IPS DF 19.7 (cell line): Measurements from ENCODE around the gene NRSN1.

Experiments
- DNase-seq: peaks from one replicate; pipeline ENCODE4 v3.0.0-alpha.2; 2013; ENCODE audit warnings: low read depth, low spot score

The NRSN1 gene, protein sequence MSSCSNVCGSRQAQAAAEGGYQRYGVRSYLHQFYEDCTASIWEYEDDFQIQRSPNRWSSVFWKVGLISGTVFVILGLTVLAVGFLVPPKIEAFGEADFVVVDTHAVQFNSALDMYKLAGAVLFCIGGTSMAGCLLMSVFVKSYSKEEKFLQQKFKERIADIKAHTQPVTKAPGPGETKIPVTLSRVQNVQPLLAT

DNA sequence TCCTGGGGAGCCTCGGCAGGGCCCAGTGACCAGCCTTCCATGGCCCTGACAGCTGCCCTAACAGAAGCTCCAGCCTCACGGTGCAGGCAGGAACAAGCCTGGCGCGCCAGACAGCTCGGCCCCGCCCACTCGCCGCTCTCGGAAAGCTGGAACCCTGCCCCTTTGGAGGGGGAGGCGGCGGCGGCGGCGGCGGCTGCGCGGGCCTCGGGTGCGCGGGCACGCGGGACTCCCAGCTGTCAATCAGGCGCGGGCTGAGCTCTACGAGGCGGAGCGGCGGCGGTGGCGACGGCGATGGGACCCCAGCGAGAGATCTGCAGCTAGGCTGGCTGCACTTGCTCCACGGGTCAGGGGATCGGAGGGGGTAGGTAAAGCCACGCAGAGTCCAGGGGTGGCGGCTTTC, at the start of gene NRSN1:
Gene NRSN1 (plus strand): TSS at position 236 of the 400 bp plus-strand sequence. CDS start 8,113 bp downstream, outside the sequence.
- peak; percentile 12 for DNase-seq

DNA sequence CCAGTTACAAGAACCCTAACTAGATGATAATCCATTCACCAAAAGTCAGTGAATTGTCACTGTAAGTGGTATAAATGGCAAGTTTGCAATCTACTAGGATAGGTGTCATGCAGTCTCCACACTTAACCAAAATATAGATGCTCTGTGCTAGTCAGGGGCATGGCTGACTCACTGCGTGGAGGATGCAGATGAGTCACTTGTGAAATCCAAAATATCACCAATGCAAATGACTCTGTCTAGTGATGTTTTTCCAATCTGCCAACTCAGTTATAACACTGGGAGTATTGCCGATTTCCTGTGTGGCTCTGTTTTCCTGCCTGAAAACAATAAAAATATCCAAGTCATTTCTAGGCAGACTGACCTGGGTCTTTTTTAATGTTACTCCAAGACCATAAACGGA, 47.8 kb upstream of the NRSN1 start:
- no peak for DNase-seq

DNA sequence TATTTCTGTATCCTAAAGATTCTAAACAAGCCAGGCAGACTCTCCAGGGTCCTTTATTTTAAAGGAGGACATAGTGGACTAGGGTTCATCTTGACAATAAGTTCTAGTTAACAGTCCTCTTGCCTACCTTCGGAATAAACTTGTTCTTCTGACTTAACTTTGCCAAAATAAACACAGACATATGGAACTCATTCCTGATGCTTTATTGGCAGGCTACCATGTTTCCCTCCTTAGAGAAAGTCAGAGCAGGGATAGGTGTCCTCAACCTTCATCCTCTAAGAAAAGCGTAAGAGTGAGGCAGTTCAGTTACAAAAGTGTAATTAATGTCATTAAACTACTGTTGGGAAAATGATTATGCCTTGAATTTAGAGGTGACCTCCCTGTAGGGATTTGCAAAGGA, 46.9 kb upstream of the NRSN1 start:
- no peak for DNase-seq

DNA sequence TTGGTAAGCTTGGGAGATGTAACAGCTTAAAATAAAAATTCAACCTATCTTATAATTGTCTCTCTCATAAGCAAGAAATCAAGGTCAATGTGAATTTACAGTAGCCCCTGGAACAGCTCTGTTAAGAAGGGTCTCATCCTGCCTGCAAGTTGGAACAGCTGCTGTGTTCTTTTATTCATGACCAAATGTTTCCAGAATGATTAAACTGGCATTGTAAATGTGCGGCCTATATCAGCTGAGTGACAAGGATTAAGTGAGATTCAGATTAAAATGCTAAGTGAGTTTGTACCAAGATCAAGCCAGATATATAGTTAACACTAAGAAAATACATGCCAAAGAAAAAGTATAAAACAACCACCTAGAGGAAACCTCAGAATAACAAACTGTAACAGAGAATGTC, 45.3 kb upstream of the NRSN1 start:
- DNase-seq: no peak

DNA sequence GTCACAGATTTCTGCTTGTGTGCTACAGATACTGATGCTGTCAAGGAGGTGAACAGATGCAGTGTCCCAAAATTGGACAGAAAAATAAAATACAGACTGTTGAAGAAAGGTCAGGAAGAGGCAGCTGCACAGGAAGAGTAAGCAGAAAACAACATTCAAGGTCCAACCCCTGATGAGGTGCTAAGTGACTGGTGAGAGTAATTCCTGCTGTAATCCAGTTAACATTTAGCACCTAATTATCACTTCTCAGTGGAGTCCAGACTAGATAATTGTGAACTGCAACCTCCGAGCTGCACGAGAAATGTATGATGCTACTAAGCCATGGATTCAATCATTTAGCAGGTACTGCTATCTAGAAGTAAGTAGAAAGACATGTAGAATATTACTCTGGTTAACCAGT, 36.3 kb upstream of the NRSN1 start:
- no peak for DNase-seq

DNA sequence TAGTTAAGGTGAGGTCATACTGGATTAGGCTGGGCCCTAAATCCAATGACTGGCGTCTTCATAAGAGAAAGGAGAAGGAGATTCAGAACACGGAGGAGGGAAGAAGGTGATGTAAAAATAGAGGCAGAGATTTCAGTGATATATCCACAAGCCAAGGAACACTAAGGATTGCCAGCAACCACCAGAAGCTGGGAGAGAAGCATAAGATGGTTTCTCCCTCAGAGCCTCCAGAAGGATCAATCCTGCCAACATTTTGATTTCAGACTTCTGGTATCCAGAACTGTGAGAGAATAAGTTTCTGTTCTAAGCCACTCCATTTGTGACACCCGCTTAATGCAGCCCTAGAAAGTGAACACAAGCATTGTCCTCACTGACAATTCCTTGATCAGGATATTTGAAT, 33.6 kb upstream of the NRSN1 start:
- no peak for DNase-seq

DNA sequence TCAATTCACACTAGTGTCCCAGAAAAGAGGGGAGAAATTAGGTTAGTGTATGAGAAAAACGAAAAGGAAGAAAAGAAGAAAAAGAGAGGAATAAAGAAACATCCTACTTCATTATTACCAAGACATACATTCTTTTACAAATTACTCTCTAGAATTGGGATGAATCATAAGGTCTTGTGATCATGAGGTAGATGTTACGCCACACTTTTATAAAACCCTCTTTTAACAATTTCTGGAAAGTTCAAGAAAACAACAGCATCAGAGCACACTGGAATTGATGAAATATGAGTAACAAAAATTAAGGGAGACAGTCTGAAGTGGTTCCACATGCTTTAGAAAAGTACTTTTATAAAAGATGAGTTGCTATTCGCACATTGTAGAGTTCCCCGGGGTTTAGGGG, 32.6 kb upstream of the NRSN1 start:
- DNase-seq: no peak

DNA sequence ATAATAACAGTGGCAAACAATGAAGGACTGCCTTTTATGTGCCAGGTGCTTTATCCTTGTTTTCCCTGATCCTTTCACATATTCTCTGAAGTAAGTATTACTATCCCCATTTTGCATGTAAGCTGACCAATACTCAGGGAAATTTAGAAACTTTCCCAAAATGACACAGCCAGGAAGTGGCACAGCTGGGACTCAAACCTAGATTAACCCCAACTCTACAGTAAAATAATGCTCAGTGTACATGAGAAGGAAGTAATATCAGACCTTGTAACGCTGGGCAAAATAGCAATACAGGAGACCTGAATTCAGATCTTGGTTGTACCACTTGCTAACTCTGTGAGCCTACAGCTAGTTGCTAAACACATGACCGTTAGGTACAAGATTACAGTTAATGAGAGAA, 26.8 kb upstream of the NRSN1 start:
- DNase-seq: no peak

DNA sequence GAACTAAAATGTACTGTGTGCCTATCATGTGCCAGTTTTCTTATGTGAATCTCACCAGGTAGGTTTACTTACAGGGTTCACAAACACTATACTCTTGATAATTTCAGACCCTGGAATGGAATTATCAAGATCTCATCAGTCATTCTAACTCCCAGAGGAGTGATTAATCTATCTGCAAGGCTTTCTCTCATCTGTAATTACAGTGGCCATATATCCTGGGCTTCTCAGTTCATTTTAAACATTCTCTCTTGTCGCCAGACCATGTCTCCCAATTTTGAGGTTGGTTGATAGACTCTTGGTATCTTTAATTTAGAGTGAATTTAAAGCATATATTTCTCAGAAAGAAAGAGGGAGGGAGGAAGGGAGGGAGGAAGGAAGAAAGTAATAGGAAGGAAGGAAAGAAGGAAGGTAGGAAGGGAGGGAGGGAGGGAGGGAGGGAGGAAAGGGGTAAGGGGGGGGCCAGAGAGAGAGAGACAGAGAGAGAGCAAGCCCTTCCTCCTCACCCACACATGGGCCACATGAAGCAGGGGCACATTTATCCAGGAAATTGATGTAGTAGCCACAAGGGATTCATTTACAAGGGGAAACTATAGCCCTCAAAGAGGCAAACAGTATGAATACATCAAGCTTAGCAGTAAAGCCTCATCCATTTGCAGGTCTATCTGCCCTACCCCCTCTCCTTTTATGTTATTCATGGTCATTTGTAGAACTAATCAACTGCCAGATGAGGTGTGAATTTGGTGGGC, 25.8 kb upstream of the NRSN1 start:
- no peak for DNase-seq

DNA sequence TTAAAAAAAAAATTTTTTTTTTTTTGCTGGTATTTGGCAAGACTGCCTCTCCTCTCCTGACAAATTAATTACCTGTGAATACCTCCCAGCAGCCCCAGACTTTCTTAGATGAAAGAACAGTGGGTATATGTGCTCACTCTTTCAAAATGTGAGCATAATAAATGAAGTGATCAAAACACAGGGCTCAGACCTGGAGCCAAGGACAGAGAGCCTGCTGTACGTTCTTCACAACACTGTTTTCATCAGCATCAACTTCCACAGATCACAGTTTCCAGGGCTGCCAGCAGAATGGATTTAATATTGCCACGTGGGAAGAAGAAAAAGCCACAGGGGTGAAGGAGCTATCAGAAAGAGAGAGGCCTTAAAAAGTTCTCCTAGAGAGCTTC, 25.3 kb upstream of the NRSN1 start:
- no peak for DNase-seq

DNA sequence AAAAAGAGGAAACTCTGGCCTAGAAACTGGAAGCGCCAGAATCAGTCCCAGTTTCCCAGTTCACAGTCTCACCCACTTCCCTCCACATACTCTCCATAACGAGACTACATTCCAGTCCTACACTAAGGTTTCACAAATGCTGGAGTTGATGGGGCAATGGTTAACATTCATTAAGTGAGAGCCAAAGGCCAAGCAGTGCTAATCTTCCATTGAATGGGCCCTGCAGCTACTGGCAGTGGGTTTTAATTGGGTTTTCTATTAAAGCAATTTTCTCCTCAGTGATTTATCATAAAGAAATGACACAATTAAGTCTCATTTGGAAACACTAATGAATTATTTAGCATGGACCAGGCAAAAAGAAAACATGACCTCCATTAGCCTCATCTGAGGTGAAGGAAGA, 20.8 kb upstream of the NRSN1 start:
- no peak for DNase-seq

DNA sequence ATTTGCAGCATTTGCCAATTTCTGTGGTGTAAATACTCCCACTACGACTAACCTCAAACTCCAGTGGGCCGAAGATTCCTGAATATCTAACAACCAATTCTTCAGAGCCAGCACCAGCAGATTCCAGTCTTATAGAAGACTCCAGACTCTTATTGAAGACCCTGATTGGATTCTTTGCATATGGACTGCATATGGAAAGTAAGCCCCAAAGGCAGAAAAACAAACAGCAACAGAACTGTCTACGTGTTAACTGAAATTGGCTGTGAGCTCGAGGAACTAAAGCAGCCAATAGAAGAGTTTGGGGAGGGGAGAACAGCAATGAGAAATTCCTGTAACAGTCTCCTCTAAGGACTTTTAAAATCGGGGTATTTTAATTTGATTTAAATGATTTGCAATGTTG, 19.7 kb upstream of the NRSN1 start:
- DNase-seq: no peak

DNA sequence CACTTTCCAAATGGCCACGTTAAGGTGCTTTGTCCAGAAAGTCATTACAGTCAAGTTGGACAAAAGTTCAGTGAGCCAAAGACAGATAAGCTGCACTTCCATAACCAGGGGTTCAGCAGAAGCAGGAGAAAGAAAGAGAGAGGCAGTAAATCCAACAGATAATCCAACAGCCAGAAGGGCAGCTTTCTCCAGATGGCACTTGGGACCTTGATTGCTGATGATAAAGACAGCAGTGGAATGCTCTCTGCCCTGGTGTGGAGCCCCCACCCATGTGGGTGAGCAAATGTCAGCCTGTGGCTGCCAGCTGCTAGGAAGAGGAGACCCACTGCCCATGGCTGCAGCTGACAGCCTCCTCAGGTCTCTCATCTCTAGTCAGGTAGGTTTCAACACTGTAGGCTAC, 18.7 kb upstream of the NRSN1 start:
- DNase-seq: no peak

DNA sequence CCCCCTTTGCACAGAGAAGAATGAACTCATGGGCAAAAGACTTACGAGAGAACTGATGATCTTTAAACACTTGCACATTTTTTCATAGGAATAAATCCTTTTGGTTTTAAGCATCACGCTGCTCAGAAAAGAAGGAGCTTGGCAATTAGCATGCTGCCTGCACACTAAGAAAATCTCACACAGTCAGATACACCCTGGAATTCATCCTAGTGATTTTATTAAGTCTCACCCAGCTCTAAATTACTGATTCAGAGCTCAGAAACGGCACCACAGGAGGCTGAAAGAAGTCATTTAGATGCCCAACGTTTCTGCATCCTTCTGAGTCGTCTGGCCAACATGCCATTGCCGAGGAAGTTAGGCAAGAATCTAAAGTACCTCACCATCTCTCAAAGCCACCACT, 18.0 kb upstream of the NRSN1 start:
- no peak for DNase-seq

DNA sequence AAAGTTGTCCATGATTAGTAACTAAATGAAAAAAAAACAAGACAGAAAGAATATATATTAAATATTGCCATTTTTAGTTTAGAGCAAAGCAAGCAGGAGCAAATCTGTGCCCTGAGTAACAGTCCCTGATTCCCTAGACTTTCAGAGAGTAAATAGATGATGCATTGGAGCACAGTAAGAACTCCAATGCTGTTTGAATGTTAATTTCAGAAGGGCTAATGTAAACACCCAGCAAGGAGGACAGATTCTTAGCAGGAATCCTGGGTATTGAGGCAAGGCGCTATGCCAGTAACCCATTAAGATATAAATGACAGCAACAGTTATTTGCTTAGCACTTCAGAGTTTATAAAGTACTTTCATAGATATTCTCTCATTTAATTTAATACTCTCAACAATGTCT, 15.6 kb upstream of the NRSN1 start:
- DNase-seq: no peak

DNA sequence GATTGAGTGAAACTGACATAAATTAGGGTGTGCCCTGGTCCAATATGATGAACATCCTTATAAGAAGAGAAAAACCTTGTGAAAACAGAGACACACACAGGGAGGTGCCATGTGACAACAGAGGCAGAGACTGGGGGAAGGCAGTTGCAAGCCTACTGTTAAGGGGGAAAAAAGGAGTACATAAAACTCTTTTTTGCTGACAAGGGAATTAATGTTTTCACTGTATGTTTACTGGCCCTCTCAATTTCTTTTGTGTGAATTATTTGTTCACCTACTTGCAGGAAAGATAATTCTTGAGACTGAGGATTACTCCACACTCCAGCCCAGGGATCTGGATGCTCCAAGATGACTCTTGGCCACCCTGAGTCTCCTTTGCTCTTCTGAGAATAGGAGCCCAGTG, 12.1 kb upstream of the NRSN1 start:
- no peak for DNase-seq

DNA sequence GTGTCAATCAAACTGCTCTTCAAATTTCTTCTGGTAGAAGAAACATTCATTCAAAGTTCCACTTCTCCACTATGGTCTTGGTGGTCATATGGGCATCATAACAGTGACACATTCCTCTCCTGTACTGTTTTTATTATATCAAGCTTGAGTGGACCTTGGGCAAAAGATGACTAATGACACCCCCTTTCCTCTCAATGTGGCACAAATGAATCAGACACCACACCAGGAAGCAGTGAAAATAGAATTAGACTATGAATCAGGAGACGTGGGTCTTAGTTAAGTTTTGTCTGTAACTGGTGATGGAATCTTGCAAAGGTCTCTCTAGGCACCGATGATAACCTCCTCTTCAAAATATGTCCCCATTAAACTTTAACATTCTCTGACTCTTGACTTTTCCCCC, 9.0 kb upstream of the NRSN1 start:
- DNase-seq: no peak

DNA sequence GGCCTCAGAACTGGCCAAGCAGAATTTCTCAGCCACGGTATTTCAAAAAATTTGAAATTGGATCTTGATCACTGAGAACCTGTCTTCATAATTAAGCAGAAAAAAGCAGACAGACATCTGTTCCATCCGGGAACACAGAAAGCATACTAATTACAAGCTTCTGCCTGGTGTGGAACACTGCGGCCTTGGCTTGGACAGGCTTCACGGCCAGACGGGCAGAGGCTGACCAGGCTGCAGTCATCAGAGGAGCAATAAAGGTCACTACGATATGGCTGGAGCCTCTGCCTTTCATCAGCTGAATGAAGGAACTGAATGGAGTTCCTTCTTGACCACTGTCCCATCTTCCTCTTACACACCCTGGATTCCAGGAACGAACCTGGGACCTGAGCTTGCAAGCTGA, 3.9 kb upstream of the NRSN1 start:
- DNase-seq: no peak

DNA sequence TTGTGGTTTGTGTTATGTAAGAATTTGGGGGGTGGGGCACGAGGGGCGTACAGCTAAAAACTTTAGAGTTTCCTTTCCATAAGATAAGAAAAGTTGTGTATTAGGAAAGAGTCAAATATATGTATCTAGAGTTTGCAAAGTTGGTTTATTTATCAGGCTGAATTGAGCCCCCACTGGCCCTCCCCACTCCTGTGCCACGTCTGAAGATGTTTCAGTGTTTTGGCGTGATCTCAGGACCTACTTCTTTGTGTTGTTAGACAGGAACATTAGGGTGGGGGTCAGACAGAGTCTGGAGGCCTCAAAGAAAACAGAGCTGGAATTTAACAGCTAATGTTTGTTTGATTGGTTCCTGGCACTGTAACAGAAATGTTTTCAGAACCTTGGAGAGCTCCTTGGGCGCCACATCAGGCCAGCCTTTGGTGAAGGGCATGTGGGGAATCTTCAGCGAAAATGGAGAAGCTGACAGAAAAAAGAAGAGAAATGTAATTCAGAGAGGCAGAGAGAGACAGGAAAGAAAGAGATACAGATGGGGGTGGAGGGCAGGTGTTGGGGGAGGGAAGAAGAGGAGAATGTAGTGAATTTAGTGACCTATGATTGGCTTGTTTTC, 674 bp downstream of the NRSN1 start:
- DNase-seq: peak; percentile 48

DNA sequence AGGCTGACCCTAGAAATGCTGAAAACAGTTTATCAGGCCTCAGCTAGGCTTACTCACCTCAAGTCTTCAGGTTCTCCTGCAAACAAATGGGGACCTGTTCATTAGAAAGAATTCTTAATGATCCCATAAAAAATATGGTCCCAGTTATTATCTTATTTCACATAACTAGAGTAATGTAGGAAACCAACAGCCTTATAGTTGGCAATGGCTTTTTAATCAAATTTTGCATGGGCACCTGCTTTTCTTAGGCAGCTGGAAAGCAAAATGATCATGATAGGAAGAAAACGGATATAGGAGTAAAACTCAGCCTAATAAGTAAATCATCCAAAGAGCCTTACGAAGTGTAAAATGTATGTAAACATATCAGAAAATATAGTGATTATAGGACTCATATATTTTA, 1.3 kb downstream of the NRSN1 start:
- DNase-seq: no peak

DNA sequence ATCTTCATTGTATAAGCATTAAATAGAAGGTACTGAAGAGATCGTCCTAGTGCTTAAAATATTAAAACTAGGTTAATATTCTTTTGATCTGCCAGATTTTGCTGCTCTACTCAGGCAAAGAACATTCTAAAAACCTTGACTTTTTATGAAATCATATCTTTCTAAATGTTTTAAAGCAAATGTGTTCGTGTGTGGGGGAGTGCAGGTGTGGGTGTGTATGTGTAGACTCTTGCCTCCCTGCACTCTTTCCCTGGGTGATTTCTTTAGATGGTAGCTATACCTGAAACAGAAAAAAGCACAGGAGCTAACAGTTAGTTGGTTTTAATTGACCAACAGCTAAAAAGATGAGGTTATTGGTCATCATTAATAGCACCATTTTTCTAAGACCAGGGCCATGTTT, 5.7 kb downstream of the NRSN1 start:
- no peak for DNase-seq

DNA sequence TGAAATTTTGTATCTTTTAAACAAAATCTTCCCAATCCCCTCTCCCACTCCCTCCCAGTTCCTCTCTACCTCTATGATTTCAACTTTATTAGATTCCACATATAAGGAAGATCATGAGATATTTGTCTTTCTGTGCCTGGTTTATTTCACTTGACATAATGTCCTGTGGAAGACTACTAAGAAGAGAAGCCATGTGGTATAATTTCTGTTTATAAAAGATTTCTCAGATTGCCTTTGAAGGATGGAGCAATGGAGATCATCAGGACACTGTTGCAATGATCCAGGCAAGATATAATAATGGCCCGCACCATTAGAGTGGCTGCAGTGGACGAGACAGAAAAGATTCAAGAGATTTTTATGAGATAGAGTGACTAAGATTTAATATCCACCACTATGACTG, 13.1 kb downstream of the NRSN1 start:
- DNase-seq: no peak

DNA sequence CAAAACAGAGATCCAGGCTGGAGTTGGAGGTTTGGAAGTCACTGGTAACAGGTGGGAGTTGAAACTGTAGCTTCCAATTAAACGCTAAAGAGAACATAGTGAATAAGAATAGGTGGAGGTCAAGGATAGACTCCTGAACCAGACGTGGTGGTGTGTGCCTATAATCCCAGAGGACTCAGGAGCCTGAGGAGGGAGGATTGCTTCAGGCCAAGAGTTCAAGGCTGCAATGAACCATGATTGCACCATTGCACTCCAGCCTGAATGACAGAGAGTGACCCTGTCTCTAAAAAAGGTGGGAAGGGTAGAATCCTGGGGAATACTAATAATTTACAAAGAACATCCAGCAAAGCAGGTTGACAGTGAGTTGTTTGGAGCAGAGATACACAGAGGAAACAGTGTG, 13.6 kb downstream of the NRSN1 start:
- DNase-seq: no peak
